Peyer's patch (tissue), 4 donors: ENCODE measurements around the gene NRN1L. TPM values are rescaled to one million over a fixed set of nuclear protein-coding genes. Genes with fewer than 3 reads are reported as not detected.

Experiments used
- DNase-seq, 3 donors: peaks; one replicate each; pipeline ENCODE4 v3.0.0-alpha.2; 2017 to 2019
- H3K27ac ChIP-seq, 4 donors: fragments of 200-600 bp; sonication (generic); one replicate each; pipeline ENCODE4 v1.5.1; 2016 to 2019
- H3K27me3 ChIP-seq, 2 donors: fragments of 200-600 bp; sonication (generic); one replicate each; pipeline ENCODE4 v1.5.1; 2019
- H3K36me3 ChIP-seq, 3 donors: fragments of 200-600 bp; sonication (generic); one replicate each; pipeline ENCODE4 v1.5.1; 2016 to 2019
- H3K4me1 ChIP-seq, 4 donors: fragments of 200-600 bp; sonication (generic); one replicate each; pipeline ENCODE4 v1.5.1; 2016 to 2019
- H3K4me3 ChIP-seq, 4 donors: fragments of 200-600 bp; sonication (generic); 1 replicate in 3 of 4; 2 replicates in 1 of 4; pipeline ENCODE4 v1.5.1; 2016 to 2019; ENCODE audit warnings: mild to moderate bottlenecking in 1 of 4
- H3K9me3 ChIP-seq, 4 donors: fragments of 200-600 bp; sonication (generic); one replicate each; pipeline ENCODE4 v1.5.1; 2016 to 2019; ENCODE audit warnings: mild to moderate bottlenecking in 1 of 4
- CTCF ChIP-seq, 6 experiments: fragments of 450-650 bp in 4 of 6; fragments of 200-600 bp in 2 of 6; sonication (generic) in 1 of 6; IDR thresholded peaks; one replicate each; pipeline ENCODE4 v1.5.1; 2017 to 2019; ENCODE audit warnings: antibody characterized with exemption in 6 of 6, mild to moderate bottlenecking in 3 of 6, moderate library complexity in 1 of 6
- POLR2A ChIP-seq, 2 donors: fragments of 450-650 bp; IDR thresholded peaks; one replicate each; pipeline ENCODE4 v1.5.1; 2017; ENCODE audit warnings: antibody characterized with exemption in 2 of 2, mild to moderate bottlenecking in 2 of 2, moderate library complexity in 2 of 2
- total RNA-seq, 4 donors: library from RNA; depleted of rRNA; stranded (reverse); fragments of >200 nt; gene quantifications; one replicate each; pipeline ENCODE4 v1.1.0, GENCODE V29; 2016

The NRN1L gene
- total RNA-seq, 4 donors from 2014 or later, result 10.0 TPM; not detected in 3

DNA sequence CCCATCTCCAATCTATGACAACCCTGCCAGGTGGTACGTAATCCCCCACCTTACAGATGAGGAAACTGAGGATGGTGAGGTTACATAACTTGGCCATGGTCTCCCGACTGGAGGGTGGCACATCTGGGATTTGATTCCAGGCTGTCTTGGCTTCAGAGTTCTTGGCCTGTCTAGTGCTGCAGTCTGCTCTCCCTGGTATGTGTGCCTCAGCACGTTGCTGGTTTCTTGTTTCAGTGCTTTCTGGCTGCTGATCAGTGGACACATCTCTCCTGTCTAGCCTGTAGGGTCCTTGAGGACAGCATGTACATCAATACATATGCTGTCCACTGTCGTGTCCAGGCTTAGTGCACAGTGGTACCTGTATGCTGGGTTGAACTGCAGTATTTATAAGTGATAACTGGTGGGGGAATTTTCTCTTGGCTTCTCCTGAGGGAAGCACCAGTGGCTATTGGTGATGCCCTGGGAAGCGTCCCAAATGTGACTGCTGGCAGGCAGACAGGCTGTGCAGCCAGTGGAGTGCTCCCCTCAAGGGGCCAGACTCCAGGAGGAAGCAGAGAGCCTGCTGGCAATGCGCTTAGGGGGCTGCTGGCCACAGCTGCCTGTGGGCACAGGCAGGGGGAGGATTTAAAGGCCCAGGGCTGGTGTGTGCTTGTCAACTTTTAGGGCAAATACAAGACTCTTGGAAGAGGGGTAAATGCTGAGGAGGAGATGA lies 32.6 kb downstream of the NRN1L start:
- Histone ChIP-seq H3K4me3 (no peak overlapping the region), H3K9me3 (no peaks in the 10 kb centered on the region), H3K36me3 (peaks cover 0 to 24% (median 0%) of the 10 kb centered on the region in 3 donors), H3K27me3 (no peaks in the 10 kb centered on the region), H3K4me1 (peaks cover 0 to 20% (median 0%) of the 10 kb centered on the region in 4 donors), H3K27ac (peak overlapping the region in 1 of 4 donors; percentile 36)
- TF ChIP-seq POLR2A (IDR thresholded peaks at IDR 0.05), result no peak
- TF ChIP-seq CTCF (IDR thresholded peaks at IDR 0.05), result no peak
- no peak for DNase-seq

DNA sequence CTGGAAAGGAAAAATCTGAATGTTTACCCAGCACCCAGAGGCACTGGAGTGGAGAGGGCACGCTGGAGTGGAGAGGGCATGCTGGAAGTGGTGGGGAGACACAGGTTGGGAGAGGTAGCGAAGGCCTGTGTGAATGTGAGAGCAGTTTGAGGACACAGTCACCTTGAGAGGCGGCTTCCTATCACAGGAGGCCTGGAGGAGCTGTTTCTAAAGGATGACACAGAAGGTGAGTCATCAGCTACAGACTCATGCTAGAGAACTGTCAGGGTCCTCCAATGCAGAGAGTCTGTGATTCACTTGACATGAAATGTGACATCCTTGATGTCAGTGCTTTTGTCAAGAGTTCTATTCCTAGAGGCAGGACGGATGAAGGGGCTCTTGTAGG lies 33.2 kb downstream of the NRN1L start:
- Histone ChIP-seq H3K9me3 (no peaks in the 10 kb centered on the region), H3K4me1 (peaks cover 0 to 20% (median 0%) of the 10 kb centered on the region in 4 donors), H3K4me3 (no peak overlapping the region), H3K27ac (peak overlapping the region in 1 of 4 donors; percentile 36), H3K27me3 (no peaks in the 10 kb centered on the region), H3K36me3 (peaks cover 0 to 24% (median 0%) of the 10 kb centered on the region in 3 donors)
- DNase-seq, result no peak
- no peak for TF ChIP-seq CTCF (IDR thresholded peaks at IDR 0.05)
- TF ChIP-seq POLR2A (IDR thresholded peaks at IDR 0.05), result no peak

GRCh38 chr16:67919622-67920221 lies 35.0 kb downstream of the NRN1L start:
- H3K36me3 ChIP-seq, result peaks cover 0 to 28% (median 0%) of the 10 kb centered on the region in 3 donors
- no peak overlapping the region for H3K27ac ChIP-seq
- H3K9me3 ChIP-seq, result no peaks in the 10 kb centered on the region
- H3K27me3 ChIP-seq, result no peaks in the 10 kb centered on the region
- no peak for DNase-seq
- no peak overlapping the region for H3K4me3 ChIP-seq
- peaks cover 0 to 20% (median 0%) of the 10 kb centered on the region in 4 donors for H3K4me1 ChIP-seq
- no peak for TF ChIP-seq CTCF (IDR thresholded peaks at IDR 0.05)
- no peak for TF ChIP-seq POLR2A (IDR thresholded peaks at IDR 0.05)

DNA sequence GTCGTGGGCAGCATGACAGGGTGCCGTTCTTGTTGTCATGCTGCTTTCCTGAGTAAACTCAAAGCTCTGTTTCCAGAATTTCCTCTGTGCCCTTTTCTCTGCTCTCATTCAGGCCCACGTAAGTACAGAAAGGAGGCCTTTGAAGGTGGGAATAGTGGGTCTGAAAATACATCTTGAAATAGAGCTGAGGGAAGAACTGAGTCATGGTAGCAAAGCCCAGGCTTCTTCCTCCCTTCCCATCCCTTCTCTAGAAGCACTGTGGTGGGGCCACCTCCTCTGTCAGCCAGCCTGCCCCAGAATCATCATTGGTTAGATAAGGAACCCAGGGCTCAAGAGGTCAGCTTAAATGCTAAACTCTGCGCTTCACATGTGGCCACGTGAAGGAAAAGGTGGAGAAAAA lies 37.5 kb downstream of the NRN1L start:
- Histone ChIP-seq H3K4me3 (no peak overlapping the region), H3K27ac (no peak overlapping the region), H3K27me3 (no peaks in the 10 kb centered on the region), H3K9me3 (no peaks in the 10 kb centered on the region), H3K36me3 (peaks cover 0 to 24% (median 0%) of the 10 kb centered on the region in 3 donors), H3K4me1 (peaks cover 0 to 10% (median 0%) of the 10 kb centered on the region in 4 donors)
- DNase-seq, result no peak
- no peak for TF ChIP-seq CTCF (IDR thresholded peaks at IDR 0.05)
- TF ChIP-seq POLR2A (IDR thresholded peaks at IDR 0.05), result no peak

DNA sequence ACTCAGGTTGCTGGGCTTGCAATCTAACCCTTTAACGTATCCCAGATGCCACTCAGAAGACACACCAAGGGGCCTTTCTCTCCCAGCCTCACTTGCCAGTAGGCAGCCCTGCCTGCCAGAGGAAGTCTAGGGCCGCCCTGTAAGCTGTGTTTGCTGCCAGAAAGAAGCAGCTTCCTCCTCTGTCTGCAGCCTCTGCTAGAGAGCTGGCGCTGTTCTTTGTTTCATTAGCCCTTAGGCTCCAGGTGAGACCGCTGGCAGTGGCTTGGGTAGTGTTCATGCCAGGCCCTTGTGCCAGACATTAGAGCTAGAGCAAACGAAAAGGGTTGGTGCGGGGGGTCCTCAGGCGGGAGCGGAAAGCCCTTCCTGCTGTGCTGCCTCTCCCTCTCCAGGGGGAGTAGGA lies 38.1 kb downstream of the NRN1L start:
- no peaks in the 10 kb centered on the region for H3K27me3 ChIP-seq
- TF ChIP-seq CTCF (IDR thresholded peaks at IDR 0.05), result no peak
- no peak for TF ChIP-seq POLR2A (IDR thresholded peaks at IDR 0.05)
- DNase-seq, result no peak
- H3K4me3 ChIP-seq, result no peak overlapping the region
- no peak overlapping the region for H3K27ac ChIP-seq
- peaks cover 0 to 29% (median 0%) of the 10 kb centered on the region in 3 donors for H3K36me3 ChIP-seq
- peaks cover 0 to 4% (median 0%) of the 10 kb centered on the region in 4 donors for H3K4me1 ChIP-seq
- H3K9me3 ChIP-seq, result no peaks in the 10 kb centered on the region
